A673 (cell line): Measurements from ENCODE around the gene RIT2.

Source experiments
- EZH2 ChIP-seq: fragments of 200-600 bp; sonication (generic); IDR thresholded peaks from 2 replicates; pipeline ENCODE4 v1.6.1; 2017; ENCODE audit warnings: borderline replicate concordance, low read depth, mild to moderate bottlenecking, mixed read lengths, antibody characterized with exemption, low read length; ENCODE audit not compliant: poor library complexity, severe bottlenecking
- TF ChIP-seq, protein P1 (sequence below): fragments of 300-800, 200-600 bp; sonication (generic); conservative IDR thresholded peaks from 2 replicates; pipeline ENCODE4 v1.5.1; 2017; ENCODE audit warnings: low read depth, mild to moderate bottlenecking, antibody characterized with exemption, low read length, moderate library complexity, mixed read lengths

DNA sequence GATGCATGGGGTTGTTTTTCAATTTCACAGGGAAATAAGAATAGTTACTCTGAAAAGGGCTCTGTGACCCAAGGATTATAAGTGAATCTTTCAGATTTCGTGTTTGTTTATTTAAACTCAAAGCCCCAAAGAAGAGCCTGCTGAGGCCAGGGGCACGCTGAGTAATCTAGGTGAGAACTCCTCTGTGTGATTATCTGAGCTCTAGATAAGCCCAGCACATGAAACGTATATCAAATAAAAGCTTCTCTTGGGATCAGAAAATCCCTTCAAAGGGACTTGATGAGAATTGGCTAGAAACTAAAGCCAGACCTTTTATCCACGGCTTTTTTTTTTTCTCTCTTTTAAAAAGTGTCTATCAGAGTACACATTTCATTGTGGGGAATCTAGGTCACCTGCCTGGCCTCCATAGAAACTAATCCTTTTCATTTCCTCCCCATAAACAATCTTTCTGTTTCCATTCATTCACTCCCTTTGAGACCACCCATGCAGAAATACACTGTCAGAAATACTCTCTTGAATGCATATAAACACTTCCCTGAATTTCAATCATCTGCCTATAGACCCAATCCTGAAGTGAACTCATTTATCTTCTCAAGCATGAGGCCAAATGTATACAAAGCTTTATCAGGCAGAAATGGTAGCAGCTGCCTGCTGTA is 137.4 kb downstream of the RIT2 start:
- TF ChIP-seq, protein P1, sequence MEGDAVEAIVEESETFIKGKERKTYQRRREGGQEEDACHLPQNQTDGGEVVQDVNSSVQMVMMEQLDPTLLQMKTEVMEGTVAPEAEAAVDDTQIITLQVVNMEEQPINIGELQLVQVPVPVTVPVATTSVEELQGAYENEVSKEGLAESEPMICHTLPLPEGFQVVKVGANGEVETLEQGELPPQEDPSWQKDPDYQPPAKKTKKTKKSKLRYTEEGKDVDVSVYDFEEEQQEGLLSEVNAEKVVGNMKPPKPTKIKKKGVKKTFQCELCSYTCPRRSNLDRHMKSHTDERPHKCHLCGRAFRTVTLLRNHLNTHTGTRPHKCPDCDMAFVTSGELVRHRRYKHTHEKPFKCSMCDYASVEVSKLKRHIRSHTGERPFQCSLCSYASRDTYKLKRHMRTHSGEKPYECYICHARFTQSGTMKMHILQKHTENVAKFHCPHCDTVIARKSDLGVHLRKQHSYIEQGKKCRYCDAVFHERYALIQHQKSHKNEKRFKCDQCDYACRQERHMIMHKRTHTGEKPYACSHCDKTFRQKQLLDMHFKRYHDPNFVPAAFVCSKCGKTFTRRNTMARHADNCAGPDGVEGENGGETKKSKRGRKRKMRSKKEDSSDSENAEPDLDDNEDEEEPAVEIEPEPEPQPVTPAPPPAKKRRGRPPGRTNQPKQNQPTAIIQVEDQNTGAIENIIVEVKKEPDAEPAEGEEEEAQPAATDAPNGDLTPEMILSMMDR: no peak
- no peak for TF ChIP-seq EZH2
